ENCODE data around the gene PRICKLE4.

The PRICKLE4 gene

DNA sequence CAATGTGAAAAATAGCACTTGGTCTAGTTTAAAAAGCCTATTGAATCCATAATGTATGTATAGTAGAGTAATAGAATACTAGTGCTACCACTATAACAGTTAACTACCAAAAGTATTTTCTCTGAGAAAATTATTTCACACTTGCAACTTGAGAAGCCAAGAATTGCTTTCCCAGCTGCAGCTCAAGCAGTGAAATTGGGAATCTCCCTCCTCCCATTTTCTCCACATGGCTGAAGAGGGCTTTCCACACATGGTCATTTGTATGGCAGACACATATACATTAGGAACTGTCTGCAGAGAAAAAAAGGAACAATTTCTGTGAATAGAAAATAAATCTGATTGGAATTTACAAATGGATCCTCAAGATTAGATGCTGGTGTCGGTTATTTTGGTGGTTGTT lies 41.4 kb downstream of the PRICKLE4 start:
- no peak for DNase-seq (ENCODE audit: extremely low read depth, low read depth)
- no peak overlapping the region for H3K4me3 ChIP-seq (replicated peaks; ENCODE audit: low read depth, low read length)
- TF ChIP-seq, protein P1, sequence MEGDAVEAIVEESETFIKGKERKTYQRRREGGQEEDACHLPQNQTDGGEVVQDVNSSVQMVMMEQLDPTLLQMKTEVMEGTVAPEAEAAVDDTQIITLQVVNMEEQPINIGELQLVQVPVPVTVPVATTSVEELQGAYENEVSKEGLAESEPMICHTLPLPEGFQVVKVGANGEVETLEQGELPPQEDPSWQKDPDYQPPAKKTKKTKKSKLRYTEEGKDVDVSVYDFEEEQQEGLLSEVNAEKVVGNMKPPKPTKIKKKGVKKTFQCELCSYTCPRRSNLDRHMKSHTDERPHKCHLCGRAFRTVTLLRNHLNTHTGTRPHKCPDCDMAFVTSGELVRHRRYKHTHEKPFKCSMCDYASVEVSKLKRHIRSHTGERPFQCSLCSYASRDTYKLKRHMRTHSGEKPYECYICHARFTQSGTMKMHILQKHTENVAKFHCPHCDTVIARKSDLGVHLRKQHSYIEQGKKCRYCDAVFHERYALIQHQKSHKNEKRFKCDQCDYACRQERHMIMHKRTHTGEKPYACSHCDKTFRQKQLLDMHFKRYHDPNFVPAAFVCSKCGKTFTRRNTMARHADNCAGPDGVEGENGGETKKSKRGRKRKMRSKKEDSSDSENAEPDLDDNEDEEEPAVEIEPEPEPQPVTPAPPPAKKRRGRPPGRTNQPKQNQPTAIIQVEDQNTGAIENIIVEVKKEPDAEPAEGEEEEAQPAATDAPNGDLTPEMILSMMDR (IDR thresholded peaks at IDR 0.05; ENCODE audit: low read depth, low read length, missing control alignments), result no peak

DNA sequence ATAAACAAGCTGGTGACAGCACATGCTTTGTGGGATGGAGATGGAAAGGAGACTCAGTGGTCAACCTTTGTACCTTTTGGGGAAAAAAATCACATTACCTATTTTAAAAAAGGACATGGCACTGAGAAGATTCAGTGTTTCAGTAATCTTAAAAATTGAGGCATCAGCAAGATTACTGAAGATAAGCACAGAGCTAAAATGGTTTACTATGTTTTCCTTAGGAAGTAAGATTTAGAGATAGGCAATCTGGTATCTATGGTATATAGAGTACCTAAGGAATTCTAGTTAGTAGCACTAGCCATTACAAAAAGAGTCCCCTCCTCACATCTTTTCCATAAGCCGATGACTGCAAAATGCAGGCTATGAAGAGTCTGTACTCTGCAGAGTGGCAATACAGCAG lies 42.6 kb downstream of the PRICKLE4 start:
- TF ChIP-seq, protein P1 (IDR thresholded peaks at IDR 0.05; ENCODE audit: low read depth, low read length, missing control alignments), result no peak
- DNase-seq (ENCODE audit: extremely low read depth, low read depth), result no peak
- no peak overlapping the region for H3K4me3 ChIP-seq (replicated peaks; ENCODE audit: low read depth, low read length)

DNA sequence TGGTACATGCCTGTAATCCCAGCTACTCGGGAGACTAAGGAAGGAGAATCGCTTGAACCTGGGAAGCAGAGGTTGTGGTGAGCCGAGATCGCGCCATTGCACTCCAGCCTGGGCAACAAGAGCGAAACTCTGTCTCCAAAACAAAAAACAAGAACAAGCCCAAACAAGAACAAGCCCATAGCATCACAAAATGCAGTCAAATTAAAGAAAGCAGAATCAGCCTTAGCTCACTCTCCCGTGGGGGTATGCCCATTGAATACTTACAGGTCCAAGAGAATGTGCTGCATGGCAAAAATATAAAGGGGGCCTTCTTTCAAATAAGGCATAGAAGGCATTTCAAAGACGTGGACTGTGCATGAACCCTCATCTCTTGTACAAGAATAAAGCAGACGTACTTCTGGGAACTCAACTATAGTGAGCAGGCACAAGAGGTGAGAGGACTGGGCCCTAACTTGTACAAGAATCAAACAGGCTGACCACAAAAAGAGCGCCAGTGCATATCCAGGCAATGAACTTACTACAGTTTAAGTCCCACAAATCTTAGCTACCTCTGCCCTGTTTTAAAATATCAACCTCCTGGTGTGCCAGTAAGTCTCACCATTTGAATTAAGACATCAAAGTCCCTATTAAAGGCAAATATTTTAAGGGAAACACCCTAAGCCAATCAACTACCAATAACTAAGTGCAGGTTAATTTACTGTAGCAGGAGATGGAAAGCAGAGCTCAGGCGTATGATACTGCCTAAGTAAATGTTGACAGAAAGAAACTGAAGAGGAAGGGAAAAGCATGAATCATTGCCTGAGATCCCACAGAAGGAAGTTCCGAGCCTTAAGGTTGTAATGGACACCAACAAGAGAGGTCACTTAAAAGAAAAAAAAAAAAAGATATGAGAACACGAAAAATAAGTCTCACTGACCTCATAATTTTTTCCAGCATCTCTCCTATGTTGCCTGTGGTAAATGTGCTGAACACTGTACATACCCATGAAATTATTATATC lies 44.3 kb downstream of the PRICKLE4 start:
- DNase-seq (ENCODE audit: extremely low read depth, low read depth), result no peak
- TF ChIP-seq, protein P1 (IDR thresholded peaks at IDR 0.05; ENCODE audit: low read depth, low read length, missing control alignments), result no peak
- no peak overlapping the region for H3K4me3 ChIP-seq (replicated peaks; ENCODE audit: low read depth, low read length)

- TF ChIP-seq, protein P1 (IDR thresholded peaks at IDR 0.05; ENCODE audit: low read depth, low read length, missing control alignments), result no peak
- DNase-seq (ENCODE audit: extremely low read depth, low read depth), result no peak
- H3K4me3 ChIP-seq (replicated peaks; ENCODE audit: low read depth, low read length), result no peak overlapping the region
Measured at GRCh38 chr6:41826343-41827022, 45.9 kb downstream of the PRICKLE4 start.

DNA sequence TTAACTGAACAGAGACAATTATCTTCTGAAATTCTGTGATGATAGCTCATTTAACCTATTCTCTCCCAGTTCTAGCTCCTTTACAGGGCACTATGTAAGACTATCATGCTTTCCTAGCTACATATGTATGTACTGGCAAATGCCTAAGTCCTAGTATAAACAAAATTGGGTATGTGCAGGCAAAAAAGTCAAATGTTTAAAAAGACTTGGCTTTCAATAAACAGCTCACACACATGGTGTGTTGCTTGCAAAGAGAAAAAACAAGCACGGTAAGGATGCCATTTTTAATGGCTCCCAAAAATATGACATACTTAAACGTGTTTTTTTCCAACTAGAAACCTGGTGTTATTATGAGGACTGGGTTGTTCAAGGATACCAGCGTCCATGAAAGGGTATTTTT lies 51.7 kb downstream of the PRICKLE4 start:
- TF ChIP-seq, protein P1 (IDR thresholded peaks at IDR 0.05; ENCODE audit: low read depth, low read length, missing control alignments), result no peak
- DNase-seq (ENCODE audit: extremely low read depth, low read depth), result no peak

DNA sequence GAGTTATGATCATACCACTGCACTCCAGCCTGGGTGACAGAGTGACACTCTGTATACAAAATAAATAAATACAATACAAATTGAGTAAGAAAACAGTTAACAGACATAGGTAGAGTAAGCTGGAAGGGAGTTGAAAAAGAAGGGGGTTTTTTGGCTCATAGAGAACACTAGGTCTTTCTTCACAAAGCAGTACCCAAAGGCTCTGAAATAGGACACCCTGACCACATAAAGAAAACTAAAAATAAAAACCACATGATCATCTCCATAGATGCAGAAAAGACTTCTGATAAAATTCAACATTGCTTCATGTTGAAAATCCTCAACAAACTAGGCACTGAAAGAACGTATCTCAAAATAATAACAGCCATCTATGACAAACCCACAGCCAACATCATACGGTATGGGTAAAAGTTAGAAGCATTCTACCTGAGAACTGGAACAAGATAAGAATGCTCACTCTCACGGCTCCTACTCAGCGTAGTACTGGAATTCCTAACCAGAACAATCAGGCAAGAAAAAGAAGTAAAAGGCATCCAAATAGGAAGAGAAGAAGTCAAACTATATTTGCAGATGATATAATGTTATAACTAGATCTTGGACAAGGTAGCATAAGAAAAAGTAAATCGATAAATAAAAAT lies 55.6 kb downstream of the PRICKLE4 start:
- TF ChIP-seq, protein P1 (IDR thresholded peaks at IDR 0.05; ENCODE audit: low read depth, low read length, missing control alignments), result no peak
- DNase-seq (ENCODE audit: extremely low read depth, low read depth), result no peak
- no peak overlapping the region for H3K4me3 ChIP-seq (replicated peaks; ENCODE audit: low read depth, low read length)

More for the DNA sequence above, 51.7 kb downstream of the PRICKLE4 start:
- no peak overlapping the region for H3K4me3 ChIP-seq (replicated peaks; ENCODE audit: low read depth, low read length)

Data from HFF-Myc (cell line).